Caco-2 (cell line): ENCODE measurements around the gene CCR5AS.

Experiments
- BruUV-seq: library from RNA; stranded (reverse); fragments of 400-500 nt; replicated peaks from 2 replicates; lab custom pipeline; 2021; lab: Mats Ljungman, UMichigan
- CTCF ChIA-PET: fragments of 300-600 bp; sonication (Branson Sonifier 250); formaldehyde crosslinking; loops from one replicate; lab custom pipeline; 2022; ENCODE audit warnings: antibody characterized with exemption; lab: Charles Lee
- POLR2A ChIA-PET: fragments of 300-600 bp; sonication (Branson Sonifier 250); formaldehyde crosslinking; loops from one replicate; lab custom pipeline; 2022; ENCODE audit warnings: antibody characterized with exemption; lab: Charles Lee
- DNase-seq, 2 experiments: peaks; one replicate each; pipeline versions ENCODE4 v3.0.0 to v3.0.0-alpha.2; 2020 to 2022
- H3K27me3 ChIP-seq: replicated peaks from 2 replicates; pipeline ENCODE4 v1.6.0; 2011; ENCODE audit warnings: low read length; ENCODE audit not compliant: control insufficient read depth, insufficient read depth
- H3K36me3 ChIP-seq: 2 replicates; pipeline ENCODE4 v1.5.1; 2011; ENCODE audit warnings: low read length; ENCODE audit not compliant: control insufficient read depth, insufficient read depth
- H3K4me1 ChIP-seq: fragments of 250-450 bp; sonication (Bioruptor Pico); 2 replicates; pipeline ENCODE4 v1.5.1; 2020; ENCODE audit warnings: mild to moderate bottlenecking
- H3K4me3 ChIP-seq: 2 replicates; pipeline ENCODE4 v1.5.1; 2011; ENCODE audit warnings: low read depth, mild to moderate bottlenecking, control low read depth, low read length
- H3K9me3 ChIP-seq: fragments of 250-450 bp; sonication (Bioruptor Pico); 2 replicates; pipeline ENCODE4 v1.5.1; 2020; ENCODE audit warnings: mild to moderate bottlenecking, moderate library complexity
- H3K27ac Mint-ChIP-seq: one replicate; pipeline ENCODE4 v1.8.0; 2022; ENCODE audit warnings: mixed read lengths; ENCODE audit not compliant: unreplicated experiment
- H3K27me3 Mint-ChIP-seq: one replicate; pipeline ENCODE4 v1.8.0; 2022; ENCODE audit warnings: mixed read lengths; ENCODE audit not compliant: insufficient read depth, unreplicated experiment
- H3K36me3 Mint-ChIP-seq: one replicate; pipeline ENCODE4 v1.8.0; 2022; ENCODE audit warnings: mild to moderate bottlenecking, mixed read lengths; ENCODE audit not compliant: insufficient read depth, unreplicated experiment
- H3K4me1 Mint-ChIP-seq: one replicate; pipeline ENCODE4 v1.8.0; 2022; ENCODE audit warnings: low read depth, mixed read lengths; ENCODE audit not compliant: unreplicated experiment
- H3K4me3 Mint-ChIP-seq: one replicate; pipeline ENCODE4 v1.8.0; 2022; ENCODE audit warnings: mild to moderate bottlenecking, moderate library complexity, mixed read lengths; ENCODE audit not compliant: unreplicated experiment
- H3K9me3 Mint-ChIP-seq: one replicate; pipeline ENCODE4 v1.8.0; 2022; ENCODE audit warnings: mixed read lengths; ENCODE audit not compliant: unreplicated experiment
- intact Hi-C: fragments of 100-400 bp; cut with micrococcal nuclease; formaldehyde crosslinking; loops from one replicate; pipeline ENCODE4 v1.10.0; 2022; ENCODE audit not compliant: unreplicated experiment
- TF ChIP-seq, protein P1 (sequence below), 2 experiments: fragments of 200-600 bp in 1 of 2; IDR thresholded peaks; 1 replicate in 1 of 2; 2 replicates in 1 of 2; pipeline versions ENCODE4 v1.5.1 to v1.8.0; 2011 to 2022; ENCODE audit warnings: antibody characterized with exemption in 1 of 2, control low read depth in 1 of 2, inconsistent platforms in 1 of 2, low read depth in 1 of 2, low read length in 1 of 2, mild to moderate bottlenecking in 1 of 2, moderate library complexity in 1 of 2; ENCODE audit not compliant: insufficient read depth in 1 of 2, severe bottlenecking in 1 of 2, unreplicated experiment in 1 of 2

Gene CCR5AS

DNA sequence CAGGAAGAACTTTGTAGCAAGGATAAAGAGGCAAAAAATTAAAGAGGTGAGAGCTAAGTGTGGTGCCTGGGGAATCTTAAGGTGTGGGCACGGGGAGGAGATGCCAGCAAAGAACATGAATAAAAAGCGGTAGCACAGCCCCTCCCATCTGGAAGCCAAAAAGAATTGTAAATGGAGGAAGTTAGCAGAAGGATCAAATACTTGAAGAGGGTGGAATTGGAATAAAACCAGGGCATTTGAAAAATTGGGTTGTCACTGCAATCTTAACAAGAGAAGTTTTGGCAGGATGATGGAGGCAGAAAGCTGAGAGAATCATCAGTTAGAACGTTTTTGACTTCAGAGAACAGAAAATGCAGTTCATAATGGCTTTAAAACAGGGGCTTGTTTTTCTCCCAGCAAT, 50.6 kb downstream of the CCR5AS start:
- no peaks in the 10 kb centered on the region for H3K27me3 Mint-ChIP-seq
- BruUV-seq, result no TSS peak
- TF ChIP-seq, protein P1, sequence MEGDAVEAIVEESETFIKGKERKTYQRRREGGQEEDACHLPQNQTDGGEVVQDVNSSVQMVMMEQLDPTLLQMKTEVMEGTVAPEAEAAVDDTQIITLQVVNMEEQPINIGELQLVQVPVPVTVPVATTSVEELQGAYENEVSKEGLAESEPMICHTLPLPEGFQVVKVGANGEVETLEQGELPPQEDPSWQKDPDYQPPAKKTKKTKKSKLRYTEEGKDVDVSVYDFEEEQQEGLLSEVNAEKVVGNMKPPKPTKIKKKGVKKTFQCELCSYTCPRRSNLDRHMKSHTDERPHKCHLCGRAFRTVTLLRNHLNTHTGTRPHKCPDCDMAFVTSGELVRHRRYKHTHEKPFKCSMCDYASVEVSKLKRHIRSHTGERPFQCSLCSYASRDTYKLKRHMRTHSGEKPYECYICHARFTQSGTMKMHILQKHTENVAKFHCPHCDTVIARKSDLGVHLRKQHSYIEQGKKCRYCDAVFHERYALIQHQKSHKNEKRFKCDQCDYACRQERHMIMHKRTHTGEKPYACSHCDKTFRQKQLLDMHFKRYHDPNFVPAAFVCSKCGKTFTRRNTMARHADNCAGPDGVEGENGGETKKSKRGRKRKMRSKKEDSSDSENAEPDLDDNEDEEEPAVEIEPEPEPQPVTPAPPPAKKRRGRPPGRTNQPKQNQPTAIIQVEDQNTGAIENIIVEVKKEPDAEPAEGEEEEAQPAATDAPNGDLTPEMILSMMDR (IDR thresholded peaks at IDR 0.05; ENCODE audit: insufficient read depth in 1 of 2, low read depth in 1 of 2, low read length in 1 of 2, severe bottlenecking in 1 of 2, unreplicated experiment in 1 of 2), result no peak

DNA sequence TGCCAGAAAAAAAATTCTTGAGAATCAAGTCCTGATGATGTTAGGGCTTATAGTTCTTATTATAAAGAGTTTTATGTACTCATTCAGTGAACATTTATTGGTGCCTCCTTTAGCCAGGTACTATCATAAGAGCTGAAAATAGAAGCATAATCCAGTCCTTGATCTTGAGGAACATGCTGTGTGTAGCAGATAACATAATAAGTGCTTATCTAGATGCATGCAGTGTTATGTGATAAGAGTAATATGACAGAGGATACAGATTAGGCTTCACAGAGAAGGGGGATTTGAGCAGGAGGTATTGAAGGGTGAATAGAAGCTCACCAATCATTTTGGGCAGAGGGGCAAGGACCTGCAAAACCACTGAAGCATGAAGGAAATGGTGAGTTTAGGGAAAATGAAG, 51.9 kb downstream of the CCR5AS start:
- TF ChIP-seq, protein P1 (IDR thresholded peaks at IDR 0.05; ENCODE audit: insufficient read depth in 1 of 2, low read depth in 1 of 2, low read length in 1 of 2, severe bottlenecking in 1 of 2, unreplicated experiment in 1 of 2), result no peak
- CTCF ChIA-PET, result no interaction called here
- intact Hi-C loops, result no loop called here
- no peak overlapping the region for H3K4me3 ChIP-seq
- H3K9me3 ChIP-seq, result no peaks in the 10 kb centered on the region
- Mint-ChIP-seq H3K27ac (no peak overlapping the region), H3K4me1 (peaks cover 8% of the 10 kb centered on the region), H3K4me3 (no peak overlapping the region), H3K9me3 (peaks cover 11% of the 10 kb centered on the region), H3K27me3 (no peaks in the 10 kb centered on the region), H3K36me3 (no peaks in the 10 kb centered on the region)
- POLR2A ChIA-PET, result no interaction called here
- H3K27me3 ChIP-seq, result peaks cover 1% of the 10 kb centered on the region
- no peaks in the 10 kb centered on the region for H3K4me1 ChIP-seq
- no peaks in the 10 kb centered on the region for H3K36me3 ChIP-seq
- no TSS peak for BruUV-seq
- DNase-seq, result no peak

More for the DNA sequence above, 50.6 kb downstream of the CCR5AS start:
- POLR2A ChIA-PET, result no interaction called here
- no peak overlapping the region for H3K4me3 Mint-ChIP-seq
- CTCF ChIA-PET, result no interaction called here
- Histone ChIP-seq H3K36me3 (no peaks in the 10 kb centered on the region), H3K27me3 (peaks cover 1% of the 10 kb centered on the region), H3K4me3 (no peak overlapping the region), H3K9me3 (no peaks in the 10 kb centered on the region), H3K4me1 (no peaks in the 10 kb centered on the region)
- H3K36me3 Mint-ChIP-seq, result peaks cover 2% of the 10 kb centered on the region
- intact Hi-C loops, result no loop called here
- H3K4me1 Mint-ChIP-seq, result peaks cover 11% of the 10 kb centered on the region
- DNase-seq, result no peak
- H3K9me3 Mint-ChIP-seq, result peaks cover 11% of the 10 kb centered on the region
- no peak overlapping the region for H3K27ac Mint-ChIP-seq

DNA sequence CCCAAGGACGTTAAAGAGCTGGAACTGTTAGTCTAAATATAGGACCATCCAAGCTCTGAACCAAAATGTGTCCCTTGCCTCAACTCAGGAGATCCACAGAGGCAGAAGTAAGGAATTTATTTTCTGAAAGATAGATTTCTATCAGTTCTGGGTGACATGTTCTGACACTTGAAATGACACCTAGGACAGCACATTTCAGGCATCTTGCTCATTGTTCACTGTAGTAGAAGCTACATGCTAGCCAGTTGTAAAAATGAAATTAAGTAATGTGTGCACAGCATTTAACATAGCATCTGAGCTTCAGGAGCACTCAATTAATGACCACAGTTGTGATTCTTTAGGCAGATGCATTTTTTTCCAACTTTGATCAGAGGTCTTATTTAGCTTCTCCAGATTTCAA, 52.4 kb downstream of the CCR5AS start:
- Mint-ChIP-seq H3K9me3 (peaks cover 11% of the 10 kb centered on the region), H3K4me3 (no peak overlapping the region), H3K27ac (no peak overlapping the region), H3K4me1 (peaks cover 8% of the 10 kb centered on the region), H3K36me3 (no peaks in the 10 kb centered on the region), H3K27me3 (no peaks in the 10 kb centered on the region)
- no TSS peak for BruUV-seq
- intact Hi-C loops, result no loop called here
- ChIA-PET CTCF (no interaction called here), POLR2A (no interaction called here)
- Histone ChIP-seq H3K36me3 (no peaks in the 10 kb centered on the region), H3K9me3 (no peaks in the 10 kb centered on the region), H3K4me1 (no peaks in the 10 kb centered on the region), H3K4me3 (no peak overlapping the region), H3K27me3 (peaks cover 1% of the 10 kb centered on the region)
- no peak for DNase-seq
- TF ChIP-seq, protein P1 (IDR thresholded peaks at IDR 0.05; ENCODE audit: insufficient read depth in 1 of 2, low read depth in 1 of 2, low read length in 1 of 2, severe bottlenecking in 1 of 2, unreplicated experiment in 1 of 2), result no peak
